Measurements from ENCODE around the gene PHF21B.

GRCh38 chr22:44968736-44969135 lies 41.1 kb downstream of the PHF21B start:
- TF ChIP-seq, protein P1, sequence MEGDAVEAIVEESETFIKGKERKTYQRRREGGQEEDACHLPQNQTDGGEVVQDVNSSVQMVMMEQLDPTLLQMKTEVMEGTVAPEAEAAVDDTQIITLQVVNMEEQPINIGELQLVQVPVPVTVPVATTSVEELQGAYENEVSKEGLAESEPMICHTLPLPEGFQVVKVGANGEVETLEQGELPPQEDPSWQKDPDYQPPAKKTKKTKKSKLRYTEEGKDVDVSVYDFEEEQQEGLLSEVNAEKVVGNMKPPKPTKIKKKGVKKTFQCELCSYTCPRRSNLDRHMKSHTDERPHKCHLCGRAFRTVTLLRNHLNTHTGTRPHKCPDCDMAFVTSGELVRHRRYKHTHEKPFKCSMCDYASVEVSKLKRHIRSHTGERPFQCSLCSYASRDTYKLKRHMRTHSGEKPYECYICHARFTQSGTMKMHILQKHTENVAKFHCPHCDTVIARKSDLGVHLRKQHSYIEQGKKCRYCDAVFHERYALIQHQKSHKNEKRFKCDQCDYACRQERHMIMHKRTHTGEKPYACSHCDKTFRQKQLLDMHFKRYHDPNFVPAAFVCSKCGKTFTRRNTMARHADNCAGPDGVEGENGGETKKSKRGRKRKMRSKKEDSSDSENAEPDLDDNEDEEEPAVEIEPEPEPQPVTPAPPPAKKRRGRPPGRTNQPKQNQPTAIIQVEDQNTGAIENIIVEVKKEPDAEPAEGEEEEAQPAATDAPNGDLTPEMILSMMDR (conservative IDR thresholded peaks at IDR 0.05 in 1 of 2, IDR thresholded peaks at IDR 0.05 in 1 of 2; ENCODE audit: low read depth in 1 of 2, low read length in 2 of 2), result no peak
- no peak for TF ChIP-seq EZH2 (IDR thresholded peaks at IDR 0.05; ENCODE audit: low read length, missing control alignments)
